HPDE6-E6E7 (cell line): ENCODE measurements around the gene INPP4B.

Experiments
- DNase-seq: peaks from one replicate; pipeline ENCODE4 v3.0.0; 2011; ENCODE audit warnings: missing footprints; ENCODE audit errors: extremely low spot score

The INPP4B gene

GRCh38 chr4:142293536-142293935 lies 552.6 kb downstream of the INPP4B start:
- DNase-seq, result no peak

DNA sequence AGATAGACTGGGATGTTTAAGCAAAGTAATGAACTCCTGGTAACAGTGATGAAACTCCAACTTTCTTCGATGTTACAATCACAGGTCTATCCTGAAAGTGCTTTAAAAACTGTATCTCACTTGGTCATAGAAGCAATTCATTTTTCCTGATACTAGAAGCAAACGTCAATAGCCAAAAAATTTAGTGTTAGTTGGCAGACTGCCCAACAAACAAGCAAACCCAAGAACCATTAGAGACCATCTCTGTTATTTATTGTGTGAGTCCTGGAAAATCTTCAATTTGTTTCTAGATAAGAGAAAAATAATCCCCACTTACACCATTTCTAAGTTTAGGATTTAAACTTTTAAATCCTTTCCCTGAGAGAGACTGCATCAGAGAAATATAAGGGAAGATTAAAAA lies 553.9 kb downstream of the INPP4B start:
- no peak for DNase-seq

GRCh38 chr4:142291299-142292050 lies 554.6 kb downstream of the INPP4B start:
- DNase-seq, result no peak

GRCh38 chr4:142287371-142287770 lies 558.7 kb downstream of the INPP4B start:
- no peak for DNase-seq

- no peak for DNase-seq
Measured at GRCh38 chr4:142285222-142285583, 560.9 kb downstream of the INPP4B start.

GRCh38 chr4:142284402-142285221 lies 561.5 kb downstream of the INPP4B start:
- no peak for DNase-seq

GRCh38 chr4:142282870-142283431 lies 563.1 kb downstream of the INPP4B start:
- no peak for DNase-seq

- no peak for DNase-seq
Measured at GRCh38 chr4:142281999-142282398, 564.1 kb downstream of the INPP4B start.

GRCh38 chr4:142278663-142279062 lies 567.4 kb downstream of the INPP4B start:
- no peak for DNase-seq

DNA sequence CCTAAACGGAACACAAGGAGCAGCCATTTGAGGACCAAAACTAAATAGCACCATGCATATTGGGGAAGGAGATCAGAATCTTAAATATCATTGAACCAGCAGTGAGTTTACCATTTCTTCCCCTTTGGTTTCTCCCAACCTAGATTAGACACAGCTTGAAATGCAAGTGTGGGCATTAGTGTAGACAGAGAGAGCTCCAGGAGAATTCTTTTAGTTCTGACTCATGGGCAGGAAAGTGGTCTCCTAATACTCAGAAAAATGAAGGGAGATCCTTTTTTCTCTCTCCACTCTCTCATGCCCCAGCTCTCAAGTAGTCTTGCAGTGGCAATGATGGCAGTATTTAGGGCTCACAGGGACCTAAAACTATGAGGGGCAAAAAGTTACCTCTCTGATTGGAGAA lies 567.9 kb downstream of the INPP4B start:
- no peak for DNase-seq

GRCh38 chr4:142274137-142274536 lies 572.0 kb downstream of the INPP4B start:
- DNase-seq, result no peak

DNA sequence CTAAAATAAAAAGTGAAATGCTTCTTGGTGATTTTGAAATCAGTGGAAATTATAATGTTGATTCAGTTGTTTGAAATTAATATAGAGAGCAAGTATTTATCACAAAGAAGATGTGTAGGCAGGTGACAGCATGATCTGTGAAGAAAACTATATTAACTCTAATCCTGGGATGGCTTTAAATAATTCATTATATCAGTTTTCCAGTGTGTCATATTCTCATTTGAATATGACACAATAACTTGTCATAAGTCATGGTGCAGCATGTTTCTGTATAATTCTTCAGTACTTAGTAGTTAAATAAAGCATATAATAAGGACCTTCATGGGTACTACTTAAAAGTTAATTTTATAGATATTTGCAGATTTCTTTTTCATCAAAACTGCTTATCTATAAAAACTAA lies 573.6 kb downstream of the INPP4B start:
- DNase-seq, result no peak

- DNase-seq, result no peak
Measured at GRCh38 chr4:142271832-142272231, 574.3 kb downstream of the INPP4B start.

DNA sequence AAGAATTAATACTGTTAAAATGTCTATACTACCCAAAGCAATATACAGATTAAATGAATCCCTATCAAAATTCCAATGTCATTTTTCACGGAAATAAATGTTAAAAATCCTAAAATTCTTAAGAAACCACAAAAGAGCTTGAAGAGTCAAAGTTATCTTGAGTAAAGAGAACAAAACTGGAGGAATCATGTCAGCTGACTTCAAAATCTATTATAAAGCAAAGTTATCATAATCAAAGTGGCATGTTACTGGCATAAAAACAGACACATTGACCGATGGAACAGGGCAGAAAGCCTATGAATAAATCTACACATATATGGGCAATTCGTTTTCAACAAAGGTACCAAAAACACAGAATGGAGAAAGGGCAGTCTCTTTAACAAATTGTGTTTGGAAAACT lies 579.0 kb downstream of the INPP4B start:
- no peak for DNase-seq

- no peak for DNase-seq
Measured at GRCh38 chr4:142265946-142266345, 580.2 kb downstream of the INPP4B start.

GRCh38 chr4:142265536-142265935 lies 580.6 kb downstream of the INPP4B start:
- no peak for DNase-seq

GRCh38 chr4:142264961-142265360 lies 581.1 kb downstream of the INPP4B start:
- DNase-seq, result no peak

DNA sequence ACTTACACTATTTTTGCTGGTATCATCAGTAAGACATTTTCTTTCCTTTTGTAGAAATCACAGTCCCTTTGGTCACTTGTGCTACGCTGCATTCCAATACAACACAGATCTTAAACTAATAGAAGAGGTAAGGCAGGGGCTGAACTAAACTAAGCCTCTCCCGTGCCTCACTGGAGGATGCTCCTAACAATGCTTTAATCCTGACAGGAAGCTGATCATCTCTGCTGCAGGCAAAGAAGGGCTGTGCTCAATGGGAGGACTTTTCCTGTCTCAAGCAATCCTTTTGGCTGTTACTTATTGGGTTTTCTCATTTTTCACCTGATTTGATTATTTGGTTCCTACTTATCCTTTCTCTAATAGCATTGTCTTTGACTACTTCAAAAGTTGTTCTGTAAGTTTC lies 583.1 kb downstream of the INPP4B start:
- no peak for DNase-seq

- DNase-seq, result no peak
Measured at GRCh38 chr4:142248946-142249345, 597.2 kb downstream of the INPP4B start.

GRCh38 chr4:142243255-142243654 lies 602.8 kb downstream of the INPP4B start:
- no peak for DNase-seq

DNA sequence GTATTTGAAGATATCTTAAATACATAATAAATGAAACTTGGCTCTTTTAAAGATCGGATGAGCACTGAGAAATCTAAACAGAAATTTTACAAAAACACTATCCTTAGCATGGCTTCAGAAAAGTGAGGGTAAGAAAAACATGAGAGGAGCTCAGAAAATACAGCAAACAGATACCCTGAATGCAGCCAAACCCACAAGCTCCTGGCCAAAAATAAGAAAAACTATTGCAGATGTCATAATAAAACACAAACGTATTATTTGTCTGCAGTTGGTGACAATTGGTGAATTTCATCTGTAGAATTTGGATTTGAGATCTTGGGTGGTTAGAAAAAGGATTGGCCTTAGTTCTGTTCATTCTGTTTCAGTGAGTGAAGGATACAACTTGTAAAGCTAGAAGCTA lies 603.9 kb downstream of the INPP4B start:
- no peak for DNase-seq

GRCh38 chr4:142238589-142238988 lies 607.5 kb downstream of the INPP4B start:
- no peak for DNase-seq

GRCh38 chr4:142236268-142236667 lies 609.8 kb downstream of the INPP4B start:
- no peak for DNase-seq
